Breast epithelium (tissue), 4 donors: ENCODE measurements around the gene KCNJ6. TPM values are rescaled to one million over a fixed set of nuclear protein-coding genes. Genes with fewer than 3 reads are reported as not detected.

Source experiments
- DNase-seq, 2 donors: peaks; one replicate each; pipeline ENCODE4 v3.0.0-alpha.2; 2019; ENCODE audit warnings: low spot score in 2 of 2
- H3K27ac ChIP-seq, 2 donors: fragments of 200-600 bp; sonication (generic) in 1 of 2; one replicate each; pipeline ENCODE4 v1.5.1; 2016 to 2019; ENCODE audit warnings: mild to moderate bottlenecking in 1 of 2
- H3K27me3 ChIP-seq, 2 donors: fragments of 200-600 bp; sonication (generic) in 1 of 2; one replicate each; pipeline versions ENCODE4 v1.5.1 to v1.6.0; 2017 to 2019; ENCODE audit warnings: control low read depth in 1 of 2, mild to moderate bottlenecking in 1 of 2
- H3K36me3 ChIP-seq: fragments of 200-600 bp; one replicate; pipeline ENCODE4 v1.5.1; 2019
- H3K4me1 ChIP-seq, 2 donors: fragments of 200-600 bp; sonication (generic); one replicate each; pipeline ENCODE4 v1.5.1; 2016 to 2019; ENCODE audit warnings: control low read depth in 1 of 2
- H3K4me3 ChIP-seq, 3 donors: fragments of 200-600 bp; sonication (generic); 1 replicate in 2 of 3; 2 replicates in 1 of 3; pipeline ENCODE4 v1.5.1; 2016 to 2019; ENCODE audit warnings: mild to moderate bottlenecking in 3 of 3, moderate library complexity in 2 of 3
- H3K9me3 ChIP-seq, 2 donors: fragments of 200-600 bp; sonication (generic) in 1 of 2; one replicate each; pipeline ENCODE4 v1.5.1; 2016 to 2019; ENCODE audit warnings: control low read depth in 1 of 2
- POLR2A ChIP-seq: fragments of 450-650 bp; IDR thresholded peaks from one replicate; pipeline ENCODE4 v1.6.1; 2016; ENCODE audit warnings: antibody characterized with exemption, mild to moderate bottlenecking, moderate library complexity
- POLR2AphosphoS5 ChIP-seq, 3 donors: sonication (generic); formaldehyde crosslinking; IDR thresholded peaks; one replicate each; pipeline ENCODE4 v1.6.1; 2017; ENCODE audit warnings: antibody characterized with exemption in 3 of 3
- intact Hi-C: fragments of 100-400 bp; cut with DNase I; formaldehyde crosslinking; loops from one replicate; pipeline ENCODE4 v1.15.1; 2023; ENCODE audit warnings: low total_unique reads
- total RNA-seq, 3 donors: library from RNA; depleted of rRNA; stranded (reverse); fragments of >200 nt; gene quantifications; one replicate each; pipeline ENCODE4 v1.1.0, GENCODE V29; 2016
- TF ChIP-seq, protein P1 (sequence below), 3 donors: fragments of 450-650 bp; IDR thresholded peaks; one replicate each; pipeline ENCODE4 v1.5.1; 2016 to 2017; ENCODE audit warnings: antibody characterized with exemption in 3 of 3, mild to moderate bottlenecking in 3 of 3, moderate library complexity in 3 of 3

The KCNJ6 gene
- total RNA-seq, 3 donors from 2014 or later = not detected

DNA sequence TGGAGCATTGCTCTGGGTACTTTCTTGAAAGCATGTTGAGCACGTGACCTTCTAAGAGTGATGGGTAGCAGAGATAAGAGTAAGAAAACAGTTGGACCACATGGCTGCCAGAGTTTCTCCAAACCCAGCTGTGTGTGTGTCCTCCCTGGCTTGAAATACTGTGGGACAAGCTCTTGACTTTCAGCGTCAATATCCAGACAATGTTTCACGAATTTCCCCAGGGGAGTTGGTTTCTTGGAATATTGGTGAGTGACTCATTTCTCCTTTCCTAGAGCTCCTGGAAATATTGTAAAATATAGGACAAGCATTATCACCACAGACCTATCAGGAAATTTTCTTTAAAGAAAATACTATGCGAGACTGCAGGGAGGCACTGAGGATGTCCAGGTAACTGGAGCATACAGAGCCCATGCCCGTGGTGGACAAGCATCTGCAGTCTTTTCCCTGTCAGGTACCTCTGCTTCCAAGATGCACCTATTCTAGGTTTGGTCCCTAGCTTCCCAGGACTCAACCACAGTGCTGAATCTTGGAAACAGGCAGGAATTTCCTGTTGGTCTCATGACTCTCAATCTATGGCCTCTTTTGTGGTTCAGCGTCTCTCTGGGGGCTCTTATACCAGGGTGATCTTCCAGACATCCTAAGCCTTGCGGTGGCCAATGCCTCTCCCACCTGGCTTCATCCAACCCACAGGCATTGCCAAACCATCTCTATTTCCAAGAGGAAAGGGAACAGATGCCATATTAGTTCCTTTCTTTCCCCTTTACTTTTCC is 67.4 kb downstream of the KCNJ6 start:
- intact Hi-C loops = no loop called here
- no peak overlapping the region for H3K27ac ChIP-seq
- H3K9me3 ChIP-seq = peaks cover 0 to 2% of the 10 kb centered on the region in 2 donors
- no peak for DNase-seq
- no peak overlapping the region for H3K4me3 ChIP-seq
- no peak for TF ChIP-seq POLR2A
- TF ChIP-seq POLR2AphosphoS5 (IDR thresholded peaks at IDR 0.05) = no peak
- TF ChIP-seq, protein P1, sequence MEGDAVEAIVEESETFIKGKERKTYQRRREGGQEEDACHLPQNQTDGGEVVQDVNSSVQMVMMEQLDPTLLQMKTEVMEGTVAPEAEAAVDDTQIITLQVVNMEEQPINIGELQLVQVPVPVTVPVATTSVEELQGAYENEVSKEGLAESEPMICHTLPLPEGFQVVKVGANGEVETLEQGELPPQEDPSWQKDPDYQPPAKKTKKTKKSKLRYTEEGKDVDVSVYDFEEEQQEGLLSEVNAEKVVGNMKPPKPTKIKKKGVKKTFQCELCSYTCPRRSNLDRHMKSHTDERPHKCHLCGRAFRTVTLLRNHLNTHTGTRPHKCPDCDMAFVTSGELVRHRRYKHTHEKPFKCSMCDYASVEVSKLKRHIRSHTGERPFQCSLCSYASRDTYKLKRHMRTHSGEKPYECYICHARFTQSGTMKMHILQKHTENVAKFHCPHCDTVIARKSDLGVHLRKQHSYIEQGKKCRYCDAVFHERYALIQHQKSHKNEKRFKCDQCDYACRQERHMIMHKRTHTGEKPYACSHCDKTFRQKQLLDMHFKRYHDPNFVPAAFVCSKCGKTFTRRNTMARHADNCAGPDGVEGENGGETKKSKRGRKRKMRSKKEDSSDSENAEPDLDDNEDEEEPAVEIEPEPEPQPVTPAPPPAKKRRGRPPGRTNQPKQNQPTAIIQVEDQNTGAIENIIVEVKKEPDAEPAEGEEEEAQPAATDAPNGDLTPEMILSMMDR (IDR thresholded peaks at IDR 0.05) = no peak
- H3K36me3 ChIP-seq = no peaks in the 10 kb centered on the region
- no peaks in the 10 kb centered on the region for H3K4me1 ChIP-seq
- peaks cover 0 to 18% of the 10 kb centered on the region in 2 donors for H3K27me3 ChIP-seq

DNA sequence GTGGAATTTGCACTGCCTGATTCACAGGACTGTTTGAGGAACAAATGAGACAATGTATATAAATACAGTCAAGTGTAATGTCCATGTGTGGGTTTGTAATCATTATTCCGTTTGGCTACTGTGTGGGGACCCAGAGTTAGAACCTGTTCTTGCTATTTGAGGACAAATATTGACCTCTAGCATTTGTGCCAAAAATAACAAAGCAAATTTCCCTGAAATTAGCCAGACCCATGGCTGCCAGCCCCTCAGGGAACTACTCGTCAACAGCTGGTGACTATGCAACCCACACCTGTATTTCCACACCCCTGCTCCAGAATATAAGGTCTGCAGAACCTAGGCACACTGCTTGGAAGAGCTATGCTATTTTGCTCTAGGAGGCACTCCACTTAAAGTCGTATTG is 70.7 kb downstream of the KCNJ6 start:
- Histone ChIP-seq H3K36me3 (no peaks in the 10 kb centered on the region), H3K27me3 (peaks cover 0 to 13% of the 10 kb centered on the region in 2 donors), H3K27ac (no peak overlapping the region), H3K4me3 (no peak overlapping the region), H3K9me3 (peaks cover 0 to 7% of the 10 kb centered on the region in 2 donors), H3K4me1 (no peaks in the 10 kb centered on the region)
- no peak for DNase-seq
- TF ChIP-seq, protein P1 (IDR thresholded peaks at IDR 0.05) = no peak
- no peak for TF ChIP-seq POLR2AphosphoS5 (IDR thresholded peaks at IDR 0.05)
- intact Hi-C loops = no loop called here

DNA sequence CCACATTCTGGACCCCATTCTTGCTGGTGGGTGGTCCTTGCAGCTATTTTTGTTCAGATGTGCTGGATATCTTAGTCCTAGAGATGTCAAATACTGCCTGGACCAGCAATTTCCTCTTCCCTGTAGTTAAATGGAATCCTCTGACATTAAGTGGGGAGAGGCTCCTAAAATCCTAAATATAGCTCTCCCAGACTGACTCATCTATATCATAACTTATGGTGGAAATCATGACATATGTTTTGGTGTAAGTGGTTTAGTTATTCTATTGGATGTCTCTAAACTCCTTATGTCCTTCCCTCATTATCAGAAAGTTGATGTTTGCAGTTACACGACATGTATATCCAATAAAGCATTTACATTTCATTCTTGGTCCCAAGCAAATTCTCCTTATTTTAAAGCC is 73.1 kb downstream of the KCNJ6 start:
- H3K9me3 ChIP-seq = peaks cover 0 to 7% of the 10 kb centered on the region in 2 donors
- intact Hi-C loops = no loop called here

DNA sequence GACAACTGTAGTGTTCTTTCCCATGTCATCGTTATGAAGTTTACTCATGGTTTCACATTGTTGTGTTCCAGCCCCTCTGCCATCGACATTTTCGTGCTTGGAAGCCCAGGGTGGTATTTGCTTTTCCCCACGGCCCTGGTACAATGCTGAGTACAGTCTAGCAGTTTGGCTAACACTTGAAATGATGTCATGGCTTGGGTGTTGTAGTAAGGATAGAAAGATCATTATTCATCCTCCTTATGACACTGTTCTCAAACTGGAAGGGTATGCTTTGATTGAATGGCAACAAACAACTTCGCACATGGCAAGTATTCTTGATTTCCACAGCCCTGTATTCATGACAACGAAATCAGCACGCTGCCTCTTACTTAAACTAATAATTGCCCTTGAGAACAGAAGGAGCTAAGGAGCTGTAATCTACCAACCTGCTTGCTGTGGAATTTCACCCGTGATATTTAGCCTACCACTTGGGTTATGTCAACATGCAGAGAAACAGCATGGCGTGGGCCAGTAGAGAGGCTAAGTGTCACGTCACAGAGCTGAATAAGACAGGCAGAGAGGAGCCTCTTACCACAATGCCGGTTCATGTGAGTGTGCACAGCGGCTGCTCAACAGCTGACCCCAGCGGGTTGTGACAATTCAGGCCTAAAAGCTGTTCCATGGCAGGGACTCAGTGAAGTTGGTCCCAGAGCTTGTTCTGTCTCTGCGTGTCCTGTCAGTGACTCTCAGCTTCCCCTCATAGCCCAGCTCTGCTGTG is 73.9 kb downstream of the KCNJ6 start:
- no peak for DNase-seq
- peaks cover 0 to 7% of the 10 kb centered on the region in 2 donors for H3K9me3 ChIP-seq
- TF ChIP-seq POLR2A (no peak), POLR2AphosphoS5 (IDR thresholded peaks at IDR 0.05) (no peak)
- TF ChIP-seq, protein P1 (IDR thresholded peaks at IDR 0.05) = no peak
- H3K27ac ChIP-seq = no peak overlapping the region
- no peaks in the 10 kb centered on the region for H3K36me3 ChIP-seq
- no peak overlapping the region for H3K4me3 ChIP-seq
- no peaks in the 10 kb centered on the region for H3K4me1 ChIP-seq
- no peaks in the 10 kb centered on the region for H3K27me3 ChIP-seq
- intact Hi-C loops = no loop called here

More for the DNA sequence above, 73.1 kb downstream of the KCNJ6 start:
- Histone ChIP-seq H3K27me3 (no peaks in the 10 kb centered on the region), H3K36me3 (no peaks in the 10 kb centered on the region), H3K4me1 (no peaks in the 10 kb centered on the region), H3K4me3 (no peak overlapping the region), H3K27ac (no peak overlapping the region)
- DNase-seq = no peak
- TF ChIP-seq, protein P1 (IDR thresholded peaks at IDR 0.05) = no peak
- no peak for TF ChIP-seq POLR2A

DNA sequence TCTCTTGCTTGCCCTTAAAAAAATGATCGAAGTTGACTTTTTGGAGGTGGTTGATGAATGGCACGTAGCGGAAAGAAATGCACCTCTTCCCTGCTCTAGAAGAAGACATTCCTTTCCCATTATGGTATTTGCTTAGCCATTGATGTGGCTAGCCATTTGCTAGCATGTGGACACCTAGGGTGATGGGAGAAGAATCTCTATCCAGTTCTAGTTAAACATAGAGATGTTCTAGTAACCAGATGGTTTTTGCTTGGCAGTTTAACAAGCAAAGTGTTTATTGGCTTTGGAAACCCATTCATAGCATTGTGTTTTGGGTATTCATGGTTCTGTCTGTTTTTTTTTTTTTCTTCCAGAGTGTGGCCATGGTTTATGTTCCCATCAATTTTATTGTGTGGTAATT is 78.9 kb downstream of the KCNJ6 start:
- TF ChIP-seq, protein P1 (IDR thresholded peaks at IDR 0.05) = no peak
- TF ChIP-seq POLR2AphosphoS5 (IDR thresholded peaks at IDR 0.05) (no peak), POLR2A (no peak)
- H3K4me1 ChIP-seq = no peaks in the 10 kb centered on the region
- H3K36me3 ChIP-seq = no peaks in the 10 kb centered on the region
- H3K4me3 ChIP-seq = no peak overlapping the region
- no peak overlapping the region for H3K27ac ChIP-seq
- no peak for DNase-seq
- intact Hi-C loops = no loop called here
- peaks cover 0 to 10% of the 10 kb centered on the region in 2 donors for H3K27me3 ChIP-seq
- peaks cover 0 to 7% of the 10 kb centered on the region in 2 donors for H3K9me3 ChIP-seq
